ENCODE measurements around the gene GAK. TPM values are rescaled to one million over a fixed set of nuclear protein-coding genes. Genes with fewer than 3 reads are reported as not detected.

GAK gene
- total and polyA plus RNA-seq, 2 of the 4 experiments (the other 2 are of a cell fraction) = 45.1 to 133 TPM

GRCh38 chr4:898123-898522 lies 34.0 kb downstream of the GAK start:
- no peak for TF ChIP-seq BHLHE40 (IDR thresholded peaks at IDR 0.05; ENCODE audit: low read depth, low read length)
- no peak for TF ChIP-seq RAD21 (IDR thresholded peaks at IDR 0.05; ENCODE audit: low read length)
- TF ChIP-seq, protein P1, sequence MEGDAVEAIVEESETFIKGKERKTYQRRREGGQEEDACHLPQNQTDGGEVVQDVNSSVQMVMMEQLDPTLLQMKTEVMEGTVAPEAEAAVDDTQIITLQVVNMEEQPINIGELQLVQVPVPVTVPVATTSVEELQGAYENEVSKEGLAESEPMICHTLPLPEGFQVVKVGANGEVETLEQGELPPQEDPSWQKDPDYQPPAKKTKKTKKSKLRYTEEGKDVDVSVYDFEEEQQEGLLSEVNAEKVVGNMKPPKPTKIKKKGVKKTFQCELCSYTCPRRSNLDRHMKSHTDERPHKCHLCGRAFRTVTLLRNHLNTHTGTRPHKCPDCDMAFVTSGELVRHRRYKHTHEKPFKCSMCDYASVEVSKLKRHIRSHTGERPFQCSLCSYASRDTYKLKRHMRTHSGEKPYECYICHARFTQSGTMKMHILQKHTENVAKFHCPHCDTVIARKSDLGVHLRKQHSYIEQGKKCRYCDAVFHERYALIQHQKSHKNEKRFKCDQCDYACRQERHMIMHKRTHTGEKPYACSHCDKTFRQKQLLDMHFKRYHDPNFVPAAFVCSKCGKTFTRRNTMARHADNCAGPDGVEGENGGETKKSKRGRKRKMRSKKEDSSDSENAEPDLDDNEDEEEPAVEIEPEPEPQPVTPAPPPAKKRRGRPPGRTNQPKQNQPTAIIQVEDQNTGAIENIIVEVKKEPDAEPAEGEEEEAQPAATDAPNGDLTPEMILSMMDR (conservative IDR thresholded peaks at IDR 0.05; ENCODE audit: low read depth, low read length) = no peak
- TF ChIP-seq RFX5 (IDR thresholded peaks at IDR 0.05; ENCODE audit: low read depth, low read length) = no peak
- no peak for TF ChIP-seq RCOR1 (IDR thresholded peaks at IDR 0.05; ENCODE audit: insufficient replicate concordance, low read length)
- no peak for TF ChIP-seq MXI1 (IDR thresholded peaks at IDR 0.05; ENCODE audit: borderline replicate concordance, low read depth, low read length)
- TF ChIP-seq, protein P2, sequence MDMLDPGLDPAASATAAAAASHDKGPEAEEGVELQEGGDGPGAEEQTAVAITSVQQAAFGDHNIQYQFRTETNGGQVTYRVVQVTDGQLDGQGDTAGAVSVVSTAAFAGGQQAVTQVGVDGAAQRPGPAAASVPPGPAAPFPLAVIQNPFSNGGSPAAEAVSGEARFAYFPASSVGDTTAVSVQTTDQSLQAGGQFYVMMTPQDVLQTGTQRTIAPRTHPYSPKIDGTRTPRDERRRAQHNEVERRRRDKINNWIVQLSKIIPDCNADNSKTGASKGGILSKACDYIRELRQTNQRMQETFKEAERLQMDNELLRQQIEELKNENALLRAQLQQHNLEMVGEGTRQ (IDR thresholded peaks at IDR 0.05; ENCODE audit: low read depth, low read length) = no peak
- TF ChIP-seq NFE2L2 (IDR thresholded peaks at IDR 0.05; ENCODE audit: low read depth, low read length) = no peak
- no peak for TF ChIP-seq SMC3 (IDR thresholded peaks at IDR 0.05; ENCODE audit: low read depth, low read length)
- no peak for TF ChIP-seq MAFK (IDR thresholded peaks at IDR 0.05; ENCODE audit: low read depth, low read length)
- TF ChIP-seq, protein P3, sequence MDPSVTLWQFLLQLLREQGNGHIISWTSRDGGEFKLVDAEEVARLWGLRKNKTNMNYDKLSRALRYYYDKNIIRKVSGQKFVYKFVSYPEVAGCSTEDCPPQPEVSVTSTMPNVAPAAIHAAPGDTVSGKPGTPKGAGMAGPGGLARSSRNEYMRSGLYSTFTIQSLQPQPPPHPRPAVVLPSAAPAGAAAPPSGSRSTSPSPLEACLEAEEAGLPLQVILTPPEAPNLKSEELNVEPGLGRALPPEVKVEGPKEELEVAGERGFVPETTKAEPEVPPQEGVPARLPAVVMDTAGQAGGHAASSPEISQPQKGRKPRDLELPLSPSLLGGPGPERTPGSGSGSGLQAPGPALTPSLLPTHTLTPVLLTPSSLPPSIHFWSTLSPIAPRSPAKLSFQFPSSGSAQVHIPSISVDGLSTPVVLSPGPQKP (IDR thresholded peaks at IDR 0.05; ENCODE audit: borderline replicate concordance, low read depth, low read length) = no peak
- no peak for TF ChIP-seq POLR2A (IDR thresholded peaks at IDR 0.05; ENCODE audit: low read depth, low read length)
- TF ChIP-seq MAZ (IDR thresholded peaks at IDR 0.05; ENCODE audit: borderline replicate concordance, low read depth, low read length) = no peak
- no peak for TF ChIP-seq FOS (IDR thresholded peaks at IDR 0.05; ENCODE audit: low read depth, low read length)
- no peak for TF ChIP-seq CEBPB (IDR thresholded peaks at IDR 0.05; ENCODE audit: low read depth, low read length)
- no peak for TF ChIP-seq CHD1 (IDR thresholded peaks at IDR 0.05; ENCODE audit: low read depth, low read length)

More at GRCh38 chr4:898123-898522, 34.0 kb downstream of the GAK start:
- Histone ChIP-seq H3K36me3 (ENCODE audit: control insufficient read depth, insufficient read depth, low read length) (peaks cover 57% of the 10 kb centered on the region), H3K9ac (ENCODE audit: low read depth, low read length) (no peak overlapping the region), H3K18ac (ENCODE audit: low read depth, low read length) (no peak overlapping the region), H3K9me3 (ENCODE audit: control insufficient read depth, insufficient read depth, low read length) (no peaks in the 10 kb centered on the region), H2AK9ac (replicated peaks; ENCODE audit: low read depth, low read length, poor library complexity) (no peak overlapping the region), H2AFZ (replicated peaks; ENCODE audit: low read length, poor library complexity) (no peak overlapping the region), H3K4ac (ENCODE audit: low read depth, low read length) (no peak overlapping the region), H3K27me3 (ENCODE audit: control insufficient read depth, insufficient read depth, low read length) (no peaks in the 10 kb centered on the region), H3K4me3 (ENCODE audit: insufficient read depth, low read depth, low read length) (no peak overlapping the region), H3K27ac (ENCODE audit: insufficient read depth, low read length) (no peak overlapping the region), H3K9me1 (ENCODE audit: insufficient read depth, low read length) (no peaks in the 10 kb centered on the region), H3K4me2 (ENCODE audit: low read depth, low read length) (no peak overlapping the region), H2BK5ac (ENCODE audit: low read depth, low read length, poor library complexity, severe bottlenecking) (no peak overlapping the region), H2AK5ac (ENCODE audit: low read depth, low read length) (no peak overlapping the region), H4K91ac (ENCODE audit: insufficient read depth, low read depth, low read length) (no peak overlapping the region), H3K4me1 (ENCODE audit: control insufficient read depth, insufficient read depth, low read length) (no peaks in the 10 kb centered on the region), H3K79me1 (ENCODE audit: low read depth in 1 of 2, low read length in 2 of 2) (peaks cover 10 to 53% of the 10 kb centered on the region in 2 experiments; a peak in 2 of 4 replicates), H3K14ac (replicated peaks; ENCODE audit: low read depth, low read length) (no peak overlapping the region), H2BK15ac (ENCODE audit: low read depth, low read length) (no peak overlapping the region), H3K56ac (ENCODE audit: extremely low read depth, insufficient read depth, low read length) (no peak overlapping the region), H4K5ac (ENCODE audit: low read depth, low read length) (no peak overlapping the region), H2BK120ac (ENCODE audit: low read depth, low read length) (no peak overlapping the region), H2BK20ac (ENCODE audit: low read depth, low read length) (no peak overlapping the region), H4K20me1 (ENCODE audit: insufficient read depth, low read length) (peaks cover 22% of the 10 kb centered on the region), H3K23ac (ENCODE audit: low read depth, low read length) (no peak overlapping the region), H4K8ac (ENCODE audit: low read depth in 2 of 2, low read length in 2 of 2) (no peak overlapping the region)
- dilution Hi-C loops (cut with HindIII; ENCODE audit: low sequenced_read_pairs, unreplicated experiment) (no loop called here), in situ Hi-C loops (cut with MboI; ENCODE audit: low sequenced_read_pairs) (no loop called here), intact Hi-C loops (cut with micrococcal nuclease) (no loop called here)
- DNase-seq (no peak), ATAC-seq (ENCODE audit: low read depth) (no peak)
- 100% methylated on average over 2 of the region's 15 CpGs; no CpG with 5 or more reads in 1 of the 2 experiments for WGBS, 2 experiments (ENCODE audit: extremely low coverage in 2 of 2, insufficient read length in 1 of 2)
- CTCF ChIA-PET = no interaction called here
- BruUV-seq (replicated peaks) = no TSS peak
- POLR2A ChIA-PET (ENCODE audit: unreplicated experiment) = no interaction called here

All from IMR-90 (cell line).